Activated B cell treated with CpG ODN at 0.5 μM for 24 hours (primary cell): ENCODE measurements around the gene APBA2. TPM values are rescaled to one million over a fixed set of nuclear protein-coding genes. Genes with fewer than 3 reads are reported as not detected.

ENCODE experiments used
- ATAC-seq: fragments of 200-7000 bp; cut with Tn5 transposase; one replicate; pipeline ENCODE4 v1.10.0; 2021; ENCODE audit warnings: low read depth, mild to moderate bottlenecking, moderate library complexity
- CTCF ChIA-PET: fragments of 350-600 bp; sonication (Branson Sonifier 250); formaldehyde crosslinking; loops from one replicate; lab custom pipeline; 2021; ENCODE audit warnings: antibody characterized with exemption; lab: Charles Lee
- POLR2A ChIA-PET: fragments of 350-600 bp; sonication (Branson Sonifier 250); formaldehyde crosslinking; loops from one replicate; lab custom pipeline; 2021; ENCODE audit warnings: antibody characterized with exemption; lab: Charles Lee
- DNase-seq: peaks from one replicate; pipeline ENCODE4 v3.0.0; 2022
- H3K27ac Mint-ChIP-seq: one replicate; pipeline ENCODE4 v1.8.0; 2020; ENCODE audit warnings: mixed read lengths
- H3K27me3 Mint-ChIP-seq: one replicate; pipeline ENCODE4 v1.8.0; 2021; ENCODE audit warnings: mixed read lengths
- H3K36me3 Mint-ChIP-seq: one replicate; pipeline ENCODE4 v1.8.0; 2021; ENCODE audit warnings: low read depth, mixed read lengths
- H3K4me1 Mint-ChIP-seq: one replicate; pipeline ENCODE4 v1.8.0; 2021; ENCODE audit warnings: mixed read lengths
- H3K4me3 Mint-ChIP-seq: one replicate; pipeline ENCODE4 v1.8.0; 2020; ENCODE audit warnings: mild to moderate bottlenecking, mixed read lengths
- H3K9me3 Mint-ChIP-seq: one replicate; pipeline ENCODE4 v1.8.0; 2020; ENCODE audit warnings: mixed read lengths
- intact Hi-C: fragments of 100-400 bp; cut with micrococcal nuclease; formaldehyde crosslinking; loops from one replicate; pipeline ENCODE4 v1.15.1; 2024
- total RNA-seq: library from RNA; stranded (reverse); gene quantifications from 2 replicates; pipeline ENCODE4 v1.2.3, GENCODE V29; 2022
- TF ChIP-seq, protein P1 (sequence below): fragments of 200-600 bp; IDR thresholded peaks from one replicate; pipeline ENCODE4 v1.8.0; 2022; ENCODE audit warnings: antibody characterized with exemption, mild to moderate bottlenecking

APBA2 gene
- total RNA-seq, 1 donor from 2014 or later: not detected

- H3K36me3 Mint-ChIP-seq: no peaks in the 10 kb centered on the region
- POLR2A ChIA-PET: no interaction called here
- H3K27me3 Mint-ChIP-seq: no peaks in the 10 kb centered on the region
- intact Hi-C loops: no loop called here
- DNase-seq: no peak
- no peaks in the 10 kb centered on the region for H3K4me1 Mint-ChIP-seq
- no peak for ATAC-seq
- TF ChIP-seq, protein P1, sequence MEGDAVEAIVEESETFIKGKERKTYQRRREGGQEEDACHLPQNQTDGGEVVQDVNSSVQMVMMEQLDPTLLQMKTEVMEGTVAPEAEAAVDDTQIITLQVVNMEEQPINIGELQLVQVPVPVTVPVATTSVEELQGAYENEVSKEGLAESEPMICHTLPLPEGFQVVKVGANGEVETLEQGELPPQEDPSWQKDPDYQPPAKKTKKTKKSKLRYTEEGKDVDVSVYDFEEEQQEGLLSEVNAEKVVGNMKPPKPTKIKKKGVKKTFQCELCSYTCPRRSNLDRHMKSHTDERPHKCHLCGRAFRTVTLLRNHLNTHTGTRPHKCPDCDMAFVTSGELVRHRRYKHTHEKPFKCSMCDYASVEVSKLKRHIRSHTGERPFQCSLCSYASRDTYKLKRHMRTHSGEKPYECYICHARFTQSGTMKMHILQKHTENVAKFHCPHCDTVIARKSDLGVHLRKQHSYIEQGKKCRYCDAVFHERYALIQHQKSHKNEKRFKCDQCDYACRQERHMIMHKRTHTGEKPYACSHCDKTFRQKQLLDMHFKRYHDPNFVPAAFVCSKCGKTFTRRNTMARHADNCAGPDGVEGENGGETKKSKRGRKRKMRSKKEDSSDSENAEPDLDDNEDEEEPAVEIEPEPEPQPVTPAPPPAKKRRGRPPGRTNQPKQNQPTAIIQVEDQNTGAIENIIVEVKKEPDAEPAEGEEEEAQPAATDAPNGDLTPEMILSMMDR: no peak
- CTCF ChIA-PET: no interaction called here
- H3K27ac Mint-ChIP-seq: no peak overlapping the region
- H3K9me3 Mint-ChIP-seq: no peaks in the 10 kb centered on the region
- H3K4me3 Mint-ChIP-seq: no peak overlapping the region
Observed at GRCh38 chr15:29121907-29122306, 236.1 kb downstream of the APBA2 start.

- no peaks in the 10 kb centered on the region for H3K36me3 Mint-ChIP-seq
- H3K9me3 Mint-ChIP-seq: no peaks in the 10 kb centered on the region
- H3K4me1 Mint-ChIP-seq: no peaks in the 10 kb centered on the region
- DNase-seq: no peak
- H3K4me3 Mint-ChIP-seq: no peak overlapping the region
- POLR2A ChIA-PET: no interaction called here
- H3K27me3 Mint-ChIP-seq: no peaks in the 10 kb centered on the region
- intact Hi-C loops: no loop called here
- no peak overlapping the region for H3K27ac Mint-ChIP-seq
- no peak for ATAC-seq
- TF ChIP-seq, protein P1: no peak
- CTCF ChIA-PET: no interaction called here
Observed at GRCh38 chr15:29122506-29122905, 236.7 kb downstream of the APBA2 start.

GRCh38 chr15:29123171-29123570 lies 237.4 kb downstream of the APBA2 start:
- Mint-ChIP-seq H3K4me1 (no peaks in the 10 kb centered on the region), H3K4me3 (no peak overlapping the region), H3K36me3 (no peaks in the 10 kb centered on the region), H3K9me3 (no peaks in the 10 kb centered on the region), H3K27me3 (no peaks in the 10 kb centered on the region), H3K27ac (no peak overlapping the region)
- intact Hi-C loops: no loop called here
- ATAC-seq (no peak), DNase-seq (no peak)
- ChIA-PET POLR2A (no interaction called here), CTCF (no interaction called here)
- TF ChIP-seq, protein P1: no peak

- H3K27me3 Mint-ChIP-seq: no peaks in the 10 kb centered on the region
- no peaks in the 10 kb centered on the region for H3K4me1 Mint-ChIP-seq
- H3K4me3 Mint-ChIP-seq: no peak overlapping the region
- POLR2A ChIA-PET: no interaction called here
- TF ChIP-seq, protein P1: no peak
- CTCF ChIA-PET: no interaction called here
- no peaks in the 10 kb centered on the region for H3K9me3 Mint-ChIP-seq
- intact Hi-C loops: no loop called here
- no peak for DNase-seq
- H3K36me3 Mint-ChIP-seq: no peaks in the 10 kb centered on the region
- no peak for ATAC-seq
- H3K27ac Mint-ChIP-seq: no peak overlapping the region
Observed at GRCh38 chr15:29123991-29124390, 238.2 kb downstream of the APBA2 start.

DNA sequence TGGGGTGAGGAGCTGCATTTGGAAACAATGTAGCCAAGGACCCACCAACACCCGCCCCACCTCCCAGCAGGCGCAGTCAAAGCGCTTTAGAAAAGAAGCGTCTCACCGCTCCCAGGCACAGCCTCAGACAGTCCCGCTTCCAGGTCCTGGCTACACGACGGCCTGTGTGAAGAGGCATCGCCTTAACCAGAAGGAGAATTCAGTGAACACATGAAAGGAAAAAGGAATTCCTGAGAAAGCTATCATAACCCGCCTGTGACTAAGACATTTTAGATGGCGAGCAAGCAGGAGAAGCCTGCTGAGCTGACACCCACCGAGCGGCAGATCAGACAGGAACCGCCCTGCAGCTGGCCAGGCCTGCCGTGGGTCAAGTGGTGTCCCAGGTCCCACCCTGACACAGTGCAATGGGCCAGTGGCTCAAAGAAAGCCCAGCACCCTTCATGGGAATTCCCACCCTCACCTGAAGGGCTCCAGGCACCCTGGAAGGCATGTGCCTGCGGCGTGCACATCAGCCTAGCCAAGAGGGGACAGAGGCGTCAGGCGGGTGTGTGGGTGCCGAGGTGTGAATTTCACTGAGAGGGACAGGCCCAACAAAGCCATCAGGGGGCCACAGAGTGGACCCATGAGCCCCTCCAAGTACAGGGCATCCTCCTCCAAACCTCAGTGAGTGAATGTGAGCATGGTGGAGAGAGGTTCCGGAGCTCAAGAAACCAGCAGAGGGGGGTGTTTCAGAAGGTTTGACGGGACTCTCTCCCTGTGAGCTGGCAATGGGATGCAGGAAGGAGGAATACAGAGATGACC lies 239.0 kb downstream of the APBA2 start:
- ChIA-PET POLR2A (no interaction called here), CTCF (no interaction called here)
- H3K36me3 Mint-ChIP-seq: no peaks in the 10 kb centered on the region

More for the DNA sequence above, 239.0 kb downstream of the APBA2 start:
- DNase-seq: no peak
- TF ChIP-seq, protein P1: no peak
- no peaks in the 10 kb centered on the region for H3K4me1 Mint-ChIP-seq
- no peak overlapping the region for H3K4me3 Mint-ChIP-seq
- H3K9me3 Mint-ChIP-seq: no peaks in the 10 kb centered on the region
- ATAC-seq: no peak
- no peaks in the 10 kb centered on the region for H3K27me3 Mint-ChIP-seq
- intact Hi-C loops: no loop called here
- H3K27ac Mint-ChIP-seq: no peak overlapping the region
